ENCODE measurements around the gene KIAA0753. TPM values are rescaled to one million over a fixed set of nuclear protein-coding genes. Genes with fewer than 3 reads are reported as not detected.

The KIAA0753 gene
- total RNA-seq, 1 experiment from 2014 or later, result 18.3 TPM

DNA sequence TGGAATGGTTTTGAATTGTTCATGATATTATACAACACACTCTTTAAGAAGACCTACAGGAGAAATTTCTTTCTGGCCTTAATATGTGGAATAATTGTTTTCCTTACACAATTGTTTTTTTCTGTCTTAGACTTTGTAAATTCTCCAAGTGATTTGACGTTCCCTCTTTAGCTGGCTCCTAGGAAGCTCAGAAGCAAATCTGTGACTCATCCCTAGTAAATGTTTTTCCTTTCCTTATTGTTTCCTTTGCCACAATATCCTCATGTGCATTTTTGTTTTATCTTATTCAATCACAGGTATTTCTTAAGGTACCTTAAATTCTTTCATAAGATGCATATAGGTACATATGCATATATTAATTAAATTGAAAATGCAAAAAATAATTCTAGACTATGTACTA, 13.5 kb downstream of the KIAA0753 start:
- ChIA-PET RAD21 (ENCODE audit: low non-redundant PET in 1 of 2, low total read pairs in 2 of 2, uncharacterized antibody in 2 of 2, unreplicated experiment in 2 of 2) (no interaction called here), POLR2A (no interaction called here), CTCF (no interaction called here)
- H4K20me1 ChIP-seq (ENCODE audit: insufficient read depth), result no peaks in the 10 kb centered on the region
- no peaks in the 10 kb centered on the region for H3K27me3 ChIP-seq (ENCODE audit: insufficient read depth, low read length)
- intact Hi-C loops (cut with micrococcal nuclease), result no loop called here
- no peak overlapping the region for H3K9ac ChIP-seq (ENCODE audit: low read length)
- H3K4me1 ChIP-seq (ENCODE audit: control insufficient read depth in 1 of 2, insufficient read depth in 2 of 2, low read length in 2 of 2), result no peaks in the 10 kb centered on the region
- H3K36me3 ChIP-seq (ENCODE audit: control insufficient read depth in 1 of 2, insufficient read depth in 2 of 2, low read length in 2 of 2), result peaks cover 30 to 38% of the 10 kb centered on the region in 2 experiments; a peak in 3 of 4 replicates
- H3K4me3 ChIP-seq (replicated peaks in 1 of 2; ENCODE audit: low read depth in 1 of 2, low read length in 2 of 2), result no peak overlapping the region
- no peak overlapping the region for H3K27ac ChIP-seq (ENCODE audit: low read depth, low read length)
- no peaks in the 10 kb centered on the region for H3K9me2 ChIP-seq (ENCODE audit: insufficient read depth)
- H3K79me2 ChIP-seq (ENCODE audit: insufficient read depth, low read length), result peaks cover 26% of the 10 kb centered on the region; the same call in 1 of the 2 replicates
- no peak overlapping the region for H3K4me2 ChIP-seq (ENCODE audit: low read length)
- H3K9me3 ChIP-seq (ENCODE audit: control insufficient read depth in 1 of 2, insufficient read depth in 1 of 2, low read depth in 1 of 2, low read length in 2 of 2), result no peaks in the 10 kb centered on the region
- TF ChIP-seq, protein P1, sequence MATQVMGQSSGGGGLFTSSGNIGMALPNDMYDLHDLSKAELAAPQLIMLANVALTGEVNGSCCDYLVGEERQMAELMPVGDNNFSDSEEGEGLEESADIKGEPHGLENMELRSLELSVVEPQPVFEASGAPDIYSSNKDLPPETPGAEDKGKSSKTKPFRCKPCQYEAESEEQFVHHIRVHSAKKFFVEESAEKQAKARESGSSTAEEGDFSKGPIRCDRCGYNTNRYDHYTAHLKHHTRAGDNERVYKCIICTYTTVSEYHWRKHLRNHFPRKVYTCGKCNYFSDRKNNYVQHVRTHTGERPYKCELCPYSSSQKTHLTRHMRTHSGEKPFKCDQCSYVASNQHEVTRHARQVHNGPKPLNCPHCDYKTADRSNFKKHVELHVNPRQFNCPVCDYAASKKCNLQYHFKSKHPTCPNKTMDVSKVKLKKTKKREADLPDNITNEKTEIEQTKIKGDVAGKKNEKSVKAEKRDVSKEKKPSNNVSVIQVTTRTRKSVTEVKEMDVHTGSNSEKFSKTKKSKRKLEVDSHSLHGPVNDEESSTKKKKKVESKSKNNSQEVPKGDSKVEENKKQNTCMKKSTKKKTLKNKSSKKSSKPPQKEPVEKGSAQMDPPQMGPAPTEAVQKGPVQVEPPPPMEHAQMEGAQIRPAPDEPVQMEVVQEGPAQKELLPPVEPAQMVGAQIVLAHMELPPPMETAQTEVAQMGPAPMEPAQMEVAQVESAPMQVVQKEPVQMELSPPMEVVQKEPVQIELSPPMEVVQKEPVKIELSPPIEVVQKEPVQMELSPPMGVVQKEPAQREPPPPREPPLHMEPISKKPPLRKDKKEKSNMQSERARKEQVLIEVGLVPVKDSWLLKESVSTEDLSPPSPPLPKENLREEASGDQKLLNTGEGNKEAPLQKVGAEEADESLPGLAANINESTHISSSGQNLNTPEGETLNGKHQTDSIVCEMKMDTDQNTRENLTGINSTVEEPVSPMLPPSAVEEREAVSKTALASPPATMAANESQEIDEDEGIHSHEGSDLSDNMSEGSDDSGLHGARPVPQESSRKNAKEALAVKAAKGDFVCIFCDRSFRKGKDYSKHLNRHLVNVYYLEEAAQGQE (IDR thresholded peaks at IDR 0.05; ENCODE audit: low read depth), result no peak
- no peak for TF ChIP-seq EZH2phosphoT487 (IDR thresholded peaks at IDR 0.05; ENCODE audit: borderline replicate concordance)
- no peak for TF ChIP-seq TCF7L2 (IDR thresholded peaks at IDR 0.05; ENCODE audit: borderline replicate concordance, extremely low read depth, insufficient read depth, insufficient read length)
- TF ChIP-seq ZFX (IDR thresholded peaks at IDR 0.05), result no peak
- TF ChIP-seq ZNF274 (IDR thresholded peaks at IDR 0.05; ENCODE audit: low read depth, low read length), result no peak
- TF ChIP-seq CBX3 (IDR thresholded peaks at IDR 0.05; ENCODE audit: low read depth), result no peak
- no peak for TF ChIP-seq SIN3A (IDR thresholded peaks at IDR 0.05; ENCODE audit: low read depth)
- TF ChIP-seq SP1 (IDR thresholded peaks at IDR 0.05; ENCODE audit: low read depth), result no peak
- TF ChIP-seq RAD21 (IDR thresholded peaks at IDR 0.05; ENCODE audit: low read depth), result no peak
- TF ChIP-seq EGR1 (IDR thresholded peaks at IDR 0.05; ENCODE audit: low read depth), result no peak
- TF ChIP-seq, protein P2, sequence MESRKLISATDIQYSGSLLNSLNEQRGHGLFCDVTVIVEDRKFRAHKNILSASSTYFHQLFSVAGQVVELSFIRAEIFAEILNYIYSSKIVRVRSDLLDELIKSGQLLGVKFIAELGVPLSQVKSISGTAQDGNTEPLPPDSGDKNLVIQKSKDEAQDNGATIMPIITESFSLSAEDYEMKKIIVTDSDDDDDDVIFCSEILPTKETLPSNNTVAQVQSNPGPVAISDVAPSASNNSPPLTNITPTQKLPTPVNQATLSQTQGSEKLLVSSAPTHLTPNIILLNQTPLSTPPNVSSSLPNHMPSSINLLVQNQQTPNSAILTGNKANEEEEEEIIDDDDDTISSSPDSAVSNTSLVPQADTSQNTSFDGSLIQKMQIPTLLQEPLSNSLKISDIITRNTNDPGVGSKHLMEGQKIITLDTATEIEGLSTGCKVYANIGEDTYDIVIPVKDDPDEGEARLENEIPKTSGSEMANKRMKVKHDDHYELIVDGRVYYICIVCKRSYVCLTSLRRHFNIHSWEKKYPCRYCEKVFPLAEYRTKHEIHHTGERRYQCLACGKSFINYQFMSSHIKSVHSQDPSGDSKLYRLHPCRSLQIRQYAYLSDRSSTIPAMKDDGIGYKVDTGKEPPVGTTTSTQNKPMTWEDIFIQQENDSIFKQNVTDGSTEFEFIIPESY (IDR thresholded peaks at IDR 0.05; ENCODE audit: extremely low read depth, insufficient replicate concordance, low read length), result no peak
- no peak overlapping the region for H2AFZ ChIP-seq (ENCODE audit: low read depth, low read length, poor library complexity, severe bottlenecking)
- DNase-seq (ENCODE audit: low read depth, low spot score) (no peak), ATAC-seq (no peak)
- BruUV-seq (replicated peaks), result no TSS peak
